GM13976 (cell line): Measurements from ENCODE around the gene SAMD5.

Source experiments
- DNase-seq: peaks from one replicate; pipeline ENCODE4 v3.0.0; 2012; ENCODE audit warnings: low spot score
- in situ Hi-C: fragments of 300-500 bp; cut with MboI; formaldehyde crosslinking; loops from one replicate; pipeline ENCODE4 v1.12.0; 2022; ENCODE audit warnings: low sequenced_read_pairs, mixed read lengths, inconsistent platforms; ENCODE audit not compliant: unreplicated experiment
- TF ChIP-seq, protein P1 (sequence below): IDR thresholded peaks from 2 replicates; pipeline ENCODE4 v1.5.1; 2012; ENCODE audit warnings: borderline replicate concordance, mild to moderate bottlenecking; ENCODE audit not compliant: insufficient read depth; ENCODE audit errors: extremely low read depth, missing control alignments, control extremely low read depth

Gene SAMD5

DNA sequence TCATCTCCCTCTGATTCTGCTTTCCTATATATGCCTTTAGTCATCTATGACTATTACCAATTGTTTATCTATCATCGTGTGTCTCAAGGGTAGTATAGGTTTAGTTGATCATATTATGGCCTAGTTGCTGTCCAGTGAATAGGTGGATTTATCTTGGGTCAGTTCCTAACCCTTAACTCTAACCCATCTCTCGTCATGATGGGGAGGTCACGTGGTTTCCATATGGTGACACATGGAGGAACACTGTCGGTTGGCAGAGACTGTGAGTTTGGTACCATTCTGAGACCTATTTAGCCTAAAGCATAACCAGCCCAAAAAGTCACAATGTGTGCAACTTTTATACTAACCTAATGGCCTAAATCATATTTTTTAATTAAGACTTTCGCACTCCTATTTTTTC is 103.5 kb downstream of the SAMD5 start:
- in situ Hi-C loops, result no loop called here
- no peak for DNase-seq
- TF ChIP-seq, protein P1, sequence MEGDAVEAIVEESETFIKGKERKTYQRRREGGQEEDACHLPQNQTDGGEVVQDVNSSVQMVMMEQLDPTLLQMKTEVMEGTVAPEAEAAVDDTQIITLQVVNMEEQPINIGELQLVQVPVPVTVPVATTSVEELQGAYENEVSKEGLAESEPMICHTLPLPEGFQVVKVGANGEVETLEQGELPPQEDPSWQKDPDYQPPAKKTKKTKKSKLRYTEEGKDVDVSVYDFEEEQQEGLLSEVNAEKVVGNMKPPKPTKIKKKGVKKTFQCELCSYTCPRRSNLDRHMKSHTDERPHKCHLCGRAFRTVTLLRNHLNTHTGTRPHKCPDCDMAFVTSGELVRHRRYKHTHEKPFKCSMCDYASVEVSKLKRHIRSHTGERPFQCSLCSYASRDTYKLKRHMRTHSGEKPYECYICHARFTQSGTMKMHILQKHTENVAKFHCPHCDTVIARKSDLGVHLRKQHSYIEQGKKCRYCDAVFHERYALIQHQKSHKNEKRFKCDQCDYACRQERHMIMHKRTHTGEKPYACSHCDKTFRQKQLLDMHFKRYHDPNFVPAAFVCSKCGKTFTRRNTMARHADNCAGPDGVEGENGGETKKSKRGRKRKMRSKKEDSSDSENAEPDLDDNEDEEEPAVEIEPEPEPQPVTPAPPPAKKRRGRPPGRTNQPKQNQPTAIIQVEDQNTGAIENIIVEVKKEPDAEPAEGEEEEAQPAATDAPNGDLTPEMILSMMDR, result no peak

DNA sequence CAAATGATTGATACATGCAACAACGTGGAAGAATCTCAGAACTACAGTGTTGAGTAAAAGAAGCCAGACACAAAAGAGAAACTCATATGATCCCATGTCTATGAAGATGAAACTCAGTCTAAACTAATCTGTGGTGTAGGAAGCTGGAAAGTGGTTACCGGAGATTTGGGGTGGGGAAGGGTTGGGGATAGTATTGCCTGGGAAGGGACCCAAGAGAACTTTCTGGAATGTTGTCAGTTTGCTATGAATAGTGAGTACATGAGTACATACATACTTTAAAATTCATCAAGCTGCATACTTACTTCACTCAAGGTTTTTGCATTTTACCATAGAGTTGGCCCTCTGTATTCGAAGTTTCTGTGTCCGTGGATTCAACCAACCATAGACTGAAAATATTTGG is 106.0 kb downstream of the SAMD5 start:
- TF ChIP-seq, protein P1, result no peak
- in situ Hi-C loops, result no loop called here
- no peak for DNase-seq

DNA sequence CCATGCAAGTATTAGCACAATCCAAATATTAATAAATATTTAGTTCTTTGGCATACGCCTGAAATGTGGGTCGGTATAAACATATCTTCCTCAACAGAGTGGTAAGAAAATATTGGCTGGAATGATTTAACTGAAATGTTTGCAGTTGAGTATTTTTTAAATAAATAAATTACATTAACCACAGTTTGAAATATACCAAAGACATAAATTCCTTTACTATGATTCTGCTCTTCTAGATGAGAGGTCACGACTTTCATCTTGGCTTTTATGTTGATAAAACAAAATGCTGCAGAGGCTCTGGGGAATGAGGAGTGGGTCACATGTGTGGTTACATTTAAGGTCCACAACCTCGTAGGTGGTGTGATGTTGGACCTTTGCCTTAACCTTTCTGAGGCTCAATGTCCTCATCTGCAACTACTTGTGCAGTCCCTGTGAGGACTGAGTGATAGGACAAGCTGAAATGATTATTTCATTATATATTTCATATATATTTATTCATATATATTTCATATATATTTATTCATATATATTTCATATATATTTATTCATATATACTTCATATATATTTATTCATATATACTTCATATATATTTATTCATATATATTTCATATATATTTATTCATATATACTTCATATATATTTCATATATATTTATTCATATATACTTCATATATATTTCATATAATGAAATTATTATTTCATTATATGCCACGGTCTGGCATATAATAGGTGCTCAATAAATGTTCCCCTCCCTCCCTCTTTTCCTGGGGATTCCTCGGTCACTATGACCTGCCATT is 107.4 kb downstream of the SAMD5 start:
- in situ Hi-C loops, result no loop called here
- TF ChIP-seq, protein P1, result no peak

DNA sequence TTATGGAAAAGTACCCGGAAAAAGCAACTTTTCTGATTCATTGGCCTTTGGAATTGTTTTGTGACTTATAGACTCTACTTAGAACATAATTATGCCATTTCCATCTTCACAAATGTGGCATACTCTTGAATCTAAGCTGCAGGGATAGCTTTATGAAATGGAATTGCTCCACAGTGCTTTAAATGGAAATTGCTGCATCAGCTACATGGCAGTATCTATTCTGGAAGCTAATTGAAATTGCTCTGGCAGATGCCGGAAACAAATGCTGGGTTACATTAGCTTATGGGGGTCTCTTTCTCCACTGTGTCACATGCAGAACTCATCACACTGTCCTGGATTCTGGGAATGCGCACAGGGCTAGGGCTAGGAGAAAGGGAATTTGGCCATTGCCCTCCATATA is 108.9 kb downstream of the SAMD5 start:
- no peak for DNase-seq
- TF ChIP-seq, protein P1, result no peak
- in situ Hi-C loops, result no loop called here

More for the DNA sequence above, 107.4 kb downstream of the SAMD5 start:
- DNase-seq, result no peak

DNA sequence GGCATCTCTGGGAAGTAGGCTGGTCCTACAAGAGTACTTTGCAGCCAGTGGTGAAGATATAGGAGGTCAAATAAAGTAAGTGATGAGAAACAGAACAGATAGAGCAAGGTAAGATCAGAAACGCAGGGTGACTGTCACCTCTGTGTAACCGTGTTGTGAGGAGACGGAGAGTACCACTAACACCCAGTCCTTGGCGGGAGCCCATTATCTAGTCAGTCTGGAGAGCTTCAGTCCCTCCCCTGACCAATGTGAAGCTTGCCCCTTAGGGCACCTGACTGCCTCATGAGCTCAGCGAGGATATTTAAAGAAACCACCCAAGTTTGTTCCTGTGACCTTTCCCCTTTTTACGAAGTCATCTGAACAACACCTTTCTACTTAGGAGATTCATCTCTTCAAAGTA is 110.0 kb downstream of the SAMD5 start:
- in situ Hi-C loops, result no loop called here
- no peak for DNase-seq
- TF ChIP-seq, protein P1, result no peak

DNA sequence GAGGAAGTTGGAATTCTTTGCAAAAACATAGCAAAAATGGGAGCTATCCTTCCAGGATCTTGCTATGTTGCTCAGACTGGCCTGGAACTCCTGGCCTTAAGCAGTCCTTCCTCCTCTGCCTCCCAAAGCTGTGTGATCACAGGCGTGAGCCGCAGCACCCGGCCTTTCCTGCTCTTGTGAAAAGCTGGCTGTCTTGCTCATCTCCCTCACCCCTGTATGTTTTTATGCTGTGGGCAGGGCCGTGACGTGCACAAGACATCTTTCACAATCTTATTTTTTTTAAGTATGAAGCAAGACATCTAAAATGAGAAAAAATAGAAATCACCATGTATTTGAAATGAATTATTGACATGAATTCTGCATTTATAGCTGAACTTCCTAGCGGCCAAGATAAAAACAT is 110.4 kb downstream of the SAMD5 start:
- DNase-seq, result no peak
- in situ Hi-C loops, result no loop called here
- TF ChIP-seq, protein P1, result no peak
